HEK293 (cell line): ENCODE results near the gene JUP.

ENCODE experiments used
- CTCF ChIA-PET: fragments of 350-600 bp; formaldehyde crosslinking; extraction: SDS; loops from one replicate; lab custom pipeline; 2021; ENCODE audit warnings: antibody characterized with exemption; lab: Yijun Ruan, JAX
- POLR2A ChIA-PET: fragments of 300-600 bp; formaldehyde crosslinking; extraction: SDS; loops from one replicate; lab custom pipeline; 2020; ENCODE audit warnings: antibody characterized with exemption, inconsistent platforms; lab: Yijun Ruan, JAX
- H3K27ac ChIP-seq: fragments of 200-500 bp; sonication (Bioruptor generic); 2 replicates; pipeline ENCODE4 v1.5.1; 2014; ENCODE audit warnings: low read depth, low read length, control low read depth, inconsistent platforms; ENCODE audit errors: extremely low read depth
- H3K36me3 ChIP-seq, 2 experiments: fragments of 200-500 bp in 1 of 2; sonication (Bioruptor generic) in 1 of 2; 1 replicate in 1 of 2; 2 replicates in 1 of 2; pipeline ENCODE4 v1.5.1; 2014 to 2017; ENCODE audit warnings: inconsistent platforms in 2 of 2, low read length in 2 of 2; ENCODE audit not compliant: control insufficient read depth in 2 of 2, insufficient read depth in 1 of 2
- H3K4me1 ChIP-seq: fragments of 200-500 bp; sonication (Bioruptor generic); 2 replicates; pipeline ENCODE4 v1.5.1; 2014; ENCODE audit warnings: mild to moderate bottlenecking, low read length, inconsistent platforms; ENCODE audit not compliant: control insufficient read depth, insufficient read depth
- H3K4me3 ChIP-seq: 2 replicates; pipeline ENCODE4 v1.5.1; 2011; ENCODE audit warnings: low read depth, mild to moderate bottlenecking, control low read depth, low read length, moderate library complexity
- H3K9me3 ChIP-seq: fragments of 200-500 bp; sonication (Bioruptor generic); 2 replicates; pipeline ENCODE4 v1.5.1; 2014; ENCODE audit warnings: low read depth, low read length, inconsistent platforms; ENCODE audit not compliant: control insufficient read depth, insufficient read depth
- KLF7 ChIP-seq: fragments of 450-650 bp; formaldehyde crosslinking; IDR thresholded peaks from 2 replicates; pipeline ENCODE4 v1.5.1; 2016; ENCODE audit warnings: missing biosample characterization, missing genetic modification characterization, borderline replicate concordance
- KLF8 ChIP-seq: fragments of 450-650 bp; formaldehyde crosslinking; IDR thresholded peaks from 2 replicates; pipeline ENCODE4 v1.5.1; 2016; ENCODE audit warnings: missing biosample characterization, missing genetic modification characterization
- MEIS1 ChIP-seq: sonication (generic); formaldehyde crosslinking; IDR thresholded peaks from 2 replicates; pipeline ENCODE4 v1.8.1; 2022; ENCODE audit warnings: missing genetic modification reagents, mild to moderate bottlenecking, borderline replicate concordance
- PATZ1 ChIP-seq: fragments of 450-650 bp; formaldehyde crosslinking; IDR thresholded peaks from 2 replicates; pipeline ENCODE4 v1.5.1; 2016; ENCODE audit warnings: missing biosample characterization, missing genetic modification characterization
- PRDM1 ChIP-seq: fragments of 450-650 bp; formaldehyde crosslinking; IDR thresholded peaks from 2 replicates; pipeline ENCODE4; 2016; ENCODE audit warnings: missing biosample characterization, missing genetic modification characterization
- PRDM10 ChIP-seq: fragments of 450-650 bp; formaldehyde crosslinking; IDR thresholded peaks from 2 replicates; pipeline ENCODE4 v1.5.1; 2016; ENCODE audit warnings: missing biosample characterization, missing genetic modification characterization
- RBAK ChIP-seq: fragments of 450-650 bp; formaldehyde crosslinking; IDR thresholded peaks from 2 replicates; pipeline ENCODE4 v1.5.1; 2016; ENCODE audit warnings: missing biosample characterization, missing genetic modification characterization
- SCRT1 ChIP-seq: fragments of 450-650 bp; formaldehyde crosslinking; IDR thresholded peaks from 2 replicates; pipeline ENCODE4 v1.5.1; 2016; ENCODE audit warnings: missing biosample characterization, missing genetic modification characterization, borderline replicate concordance
- SCRT2 ChIP-seq: fragments of 450-650 bp; formaldehyde crosslinking; IDR thresholded peaks from 2 replicates; pipeline ENCODE4 v1.5.1; 2016; ENCODE audit warnings: missing biosample characterization, missing genetic modification characterization
- ZEB2 ChIP-seq: fragments of 450-650 bp; formaldehyde crosslinking; IDR thresholded peaks from 2 replicates; pipeline ENCODE4 v1.5.1; 2016; ENCODE audit warnings: missing biosample characterization, missing genetic modification characterization
- ZNF211 ChIP-seq: fragments of 450-650 bp; formaldehyde crosslinking; IDR thresholded peaks from 2 replicates; pipeline ENCODE4 v1.5.1; 2016; ENCODE audit warnings: low read depth, missing biosample characterization, missing genetic modification characterization
- ZNF274 ChIP-seq, 2 experiments: fragments of 200-500 bp in 1 of 2; fragments of 450-650 bp in 1 of 2; sonication (Bioruptor generic) in 1 of 2; formaldehyde crosslinking in 1 of 2; IDR thresholded peaks; 2 replicates each; pipeline versions ENCODE4 v1.5.1 to v1.6.1; 2014 to 2016; ENCODE audit warnings: borderline replicate concordance in 1 of 2, inconsistent platforms in 1 of 2, low read length in 1 of 2, missing biosample characterization in 1 of 2, missing genetic modification characterization in 1 of 2
- ZNF518A ChIP-seq: fragments of 450-650 bp; formaldehyde crosslinking; conservative IDR thresholded peaks from 2 replicates; pipeline ENCODE4 v1.5.1; 2016; ENCODE audit warnings: low read depth, missing biosample characterization, missing genetic modification characterization
- ZNF560 ChIP-seq: fragments of 450-650 bp; formaldehyde crosslinking; IDR thresholded peaks from 2 replicates; pipeline ENCODE4 v1.5.1; 2017; ENCODE audit warnings: missing biosample characterization, missing genetic modification characterization, borderline replicate concordance
- ZNF747 ChIP-seq: fragments of 450-650 bp; formaldehyde crosslinking; IDR thresholded peaks from 2 replicates; pipeline ENCODE4 v1.5.1; 2016; ENCODE audit warnings: missing biosample characterization, missing genetic modification characterization
- TF ChIP-seq, protein P1 (sequence below): fragments of 450-650 bp; formaldehyde crosslinking; IDR thresholded peaks from 2 replicates; pipeline ENCODE4 v1.5.1; 2016; ENCODE audit warnings: missing biosample characterization, missing genetic modification characterization

The JUP gene

DNA sequence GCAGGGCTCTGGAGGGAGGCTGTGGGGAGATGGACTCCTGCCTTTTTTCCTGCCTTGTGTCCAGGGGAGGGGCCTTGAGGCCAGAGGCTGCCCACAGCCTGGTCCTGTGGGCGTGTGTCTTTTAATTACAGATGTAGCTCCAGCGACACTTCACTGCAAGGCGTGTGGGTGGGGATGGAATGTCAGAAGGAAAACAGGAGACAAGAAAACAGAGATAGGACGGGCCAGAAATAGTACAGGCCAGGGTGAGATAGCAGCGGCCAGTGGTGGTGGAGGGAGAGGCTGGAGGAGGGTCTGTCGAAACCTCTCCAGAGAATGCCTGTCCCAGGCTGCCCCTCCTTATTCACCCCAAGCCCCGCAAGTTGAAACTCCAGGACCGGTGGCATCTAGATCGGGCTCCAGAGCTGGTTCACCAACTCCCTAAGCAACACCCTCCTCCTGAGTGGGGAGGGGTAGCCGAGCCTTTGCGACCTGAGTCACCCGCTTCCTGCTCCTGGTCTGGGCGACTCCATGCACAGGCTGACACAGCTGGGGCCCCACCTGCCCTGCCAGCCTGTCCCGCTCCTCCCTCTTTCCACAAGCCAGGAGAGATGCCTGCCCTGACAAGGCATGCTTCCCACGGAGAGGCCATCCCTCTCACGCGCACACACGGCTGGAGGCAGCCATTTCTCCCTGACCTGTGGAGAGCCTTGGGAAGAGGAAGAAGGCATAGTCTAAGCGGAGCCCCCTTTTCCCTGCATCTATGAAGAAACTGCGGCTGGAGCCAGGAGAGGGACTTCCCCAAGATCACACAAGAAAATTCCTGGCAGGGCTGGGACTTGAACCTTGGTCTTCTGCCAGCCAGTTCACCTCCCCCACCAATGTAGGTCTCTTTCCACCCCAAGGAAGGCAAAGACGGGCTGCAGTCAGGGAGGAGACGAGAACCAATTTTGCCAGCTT lies 6.6 kb upstream of the JUP start (continued):
- no peak for TF ChIP-seq ZNF518A
- TF ChIP-seq, all 188 proteins: peak for 35

- peaks cover 12% of the 10 kb centered on the region for H3K4me1 ChIP-seq
- no peak for TF ChIP-seq PATZ1 (tag by site-specific recombination)
- TF ChIP-seq KLF8: no peak
- TF ChIP-seq ZEB2: peak; percentile 91
- 0 out of 2 replicates have a peak, but pooled peaks have one; percentile 4 for TF ChIP-seq KLF7 (tag by site-specific recombination)
- TF ChIP-seq SCRT2: peak; percentile 90
- TF ChIP-seq PRDM10 (tag by site-specific recombination): peak; percentile 79
- TF ChIP-seq SCRT1 (tag by site-specific recombination): peak; percentile 76
- TF ChIP-seq, all 188 proteins: peak for 5
- Histone ChIP-seq H3K9me3 (no peaks in the 10 kb centered on the region), H3K4me3 (no peak overlapping the region), H3K36me3 (peaks cover 0 to 4% of the 10 kb centered on the region in 2 experiments; a peak in 2 of 3 replicates), H3K27ac (no peak overlapping the region)
- ChIA-PET POLR2A (interaction anchor here (0.6 to 4.4 kb wide), 46 partner anchors 8 to 1607 kb away, joined by 3 to 105 read pairs (median 5); partner anchors contain the start of genes ACLY, DNAJC7, EIF1 and FKBP10), CTCF (interaction anchor here (0.6 to 4.7 kb wide), 23 partner anchors 11 to 362 kb away, joined by 3 to 108 read pairs (median 5); partner anchors contain the start of genes HAP1 and NT5C3B)
Measured at GRCh38 chr17:41787021-41787418, 509 bp upstream of the JUP start.

- Histone ChIP-seq H3K4me3 (peak overlapping the region; percentile 61), H3K27ac (peak overlapping the region; percentile 53; the same call in 1 of the 2 replicates), H3K9me3 (no peaks in the 10 kb centered on the region), H3K36me3 (peaks cover 0 to 7% of the 10 kb centered on the region in 2 experiments; a peak in 2 of 3 replicates), H3K4me1 (peaks cover 12% of the 10 kb centered on the region)
- ChIA-PET CTCF (interaction anchor here (0.6 to 4.7 kb wide), 22 partner anchors 10 to 208 kb away, joined by 3 to 108 read pairs (median 5); partner anchors contain the start of genes HAP1, KLHL10, NT5C3B and P3H4), POLR2A (interaction anchor here (0.9 to 4.4 kb wide), 25 partner anchors 8 to 235 kb away, joined by 3 to 105 read pairs (median 11); partner anchors contain the start of genes ACLY, EIF1, FKBP10 and HAP1)
- TF ChIP-seq ZNF560 (no peak), ZNF211 (tag by site-specific recombination) (no peak), MEIS1 (CRISPR knock-in tag) (no peak), RBAK (tag by site-specific recombination) (no peak), ZNF274 (IDR thresholded peaks at IDR 0.05; ENCODE audit: low read length) (no peak), ZNF274 (tag by site-specific recombination; IDR thresholded peaks at IDR 0.05; ENCODE audit: borderline replicate concordance) (no peak), KLF7 (tag by site-specific recombination) (peak; percentile 60; the same call in 1 of the 2 replicates), PRDM1 (tag by site-specific recombination) (no peak), ZNF747 (tag by site-specific recombination) (no peak)
- TF ChIP-seq, protein P1, sequence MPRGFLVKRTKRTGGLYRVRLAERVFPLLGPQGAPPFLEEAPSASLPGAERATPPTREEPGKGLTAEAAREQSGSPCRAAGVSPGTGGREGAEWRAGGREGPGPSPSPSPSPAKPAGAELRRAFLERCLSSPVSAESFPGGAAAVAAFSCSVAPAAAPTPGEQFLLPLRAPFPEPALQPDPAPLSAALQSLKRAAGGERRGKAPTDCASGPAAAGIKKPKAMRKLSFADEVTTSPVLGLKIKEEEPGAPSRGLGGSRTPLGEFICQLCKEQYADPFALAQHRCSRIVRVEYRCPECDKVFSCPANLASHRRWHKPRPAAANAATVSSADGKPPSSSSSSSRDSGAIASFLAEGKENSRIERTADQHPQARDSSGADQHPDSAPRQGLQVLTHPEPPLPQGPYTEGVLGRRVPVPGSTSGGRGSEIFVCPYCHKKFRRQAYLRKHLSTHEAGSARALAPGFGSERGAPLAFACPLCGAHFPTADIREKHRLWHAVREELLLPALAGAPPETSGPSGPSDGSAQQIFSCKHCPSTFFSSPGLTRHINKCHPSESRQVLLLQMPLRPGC: peak; percentile 31; the same call in 1 of the 2 replicates
Measured at GRCh38 chr17:41785859-41786226, 668 bp downstream of the JUP start.
